ENCODE data around the gene KLHL2. TPM values are rescaled to one million over a fixed set of nuclear protein-coding genes. Genes with fewer than 3 reads are reported as not detected.

KLHL2 gene
- total RNA-seq, 2 donors from 2014 or later, result 11.6 to 16.0 TPM

GRCh38 chr4:165331823-165332222 lies 124.5 kb downstream of the KLHL2 start:
- Histone ChIP-seq H3K9me3 (ENCODE audit: control insufficient read depth, low read length) (no peaks in the 10 kb centered on the region), H3K27ac (ENCODE audit: low read depth, low read length) (no peak overlapping the region), H3K36me3 (ENCODE audit: control insufficient read depth, insufficient read depth, low read length) (peaks cover 58% of the 10 kb centered on the region), H3K4me3 (ENCODE audit: low read length) (peak overlapping the region; percentile 95), H3K4me1 (ENCODE audit: control insufficient read depth, insufficient read depth, low read length) (peaks cover 5% of the 10 kb centered on the region), H3K27me3 (ENCODE audit: control insufficient read depth, insufficient read depth, low read length, poor library complexity, severe bottlenecking) (no peaks in the 10 kb centered on the region), H3K9ac (ENCODE audit: extremely low read depth, low read length, poor library complexity, severe bottlenecking) (no peak overlapping the region)
- H3K4me3 Mint-ChIP-seq, result no peak overlapping the region
- H3K27me3 Mint-ChIP-seq (ENCODE audit: insufficient read depth), result no peaks in the 10 kb centered on the region
- no peak for TF ChIP-seq CTCF (conservative IDR thresholded peaks at IDR 0.05)
- no peaks in the 10 kb centered on the region for H3K9me3 Mint-ChIP-seq
- WGBS, 2 experiments (ENCODE audit: insufficient coverage in 1 of 2, insufficient read length in 1 of 2), result 20 to 70% methylated on average over 2 to 10 of the region's 10 CpGs
- peaks cover 30% of the 10 kb centered on the region for H3K36me3 Mint-ChIP-seq (ENCODE audit: low read depth)
- peak; percentile 54 for DNase-seq
- H3K4me1 Mint-ChIP-seq, result peaks cover 40% of the 10 kb centered on the region
- no peak overlapping the region for H3K27ac Mint-ChIP-seq

DNA sequence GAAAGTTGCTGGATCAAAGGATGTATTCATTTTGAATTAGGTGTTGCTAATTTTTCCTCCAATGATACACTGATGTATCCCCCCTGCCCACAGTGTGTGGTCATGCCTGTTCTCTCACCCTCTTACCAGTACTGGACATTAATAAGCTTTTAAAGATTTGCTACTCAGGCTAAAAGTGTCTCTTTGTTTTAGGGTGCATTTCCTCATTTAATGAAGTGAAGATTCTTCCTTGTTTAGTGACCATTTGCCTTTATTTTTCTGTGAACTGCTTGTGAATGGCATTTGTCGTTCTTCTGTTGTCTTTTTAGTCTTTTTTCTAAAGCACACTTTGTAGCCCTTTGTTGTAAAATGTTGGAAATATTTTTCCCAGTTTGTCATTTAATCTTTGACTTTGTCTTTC lies 125.1 kb downstream of the KLHL2 start:
- no peak overlapping the region for H3K27ac ChIP-seq (ENCODE audit: low read depth, low read length)
- peaks cover 40% of the 10 kb centered on the region for H3K4me1 Mint-ChIP-seq
- H3K36me3 ChIP-seq (ENCODE audit: control insufficient read depth, insufficient read depth, low read length), result peaks cover 65% of the 10 kb centered on the region
- H3K9ac ChIP-seq (ENCODE audit: extremely low read depth, low read length, poor library complexity, severe bottlenecking), result no peak overlapping the region
- H3K27ac Mint-ChIP-seq, result peak overlapping the region; percentile 13
- H3K27me3 ChIP-seq (ENCODE audit: control insufficient read depth, insufficient read depth, low read length, poor library complexity, severe bottlenecking), result no peaks in the 10 kb centered on the region
- no peaks in the 10 kb centered on the region for H3K27me3 Mint-ChIP-seq (ENCODE audit: insufficient read depth)
- H3K4me3 Mint-ChIP-seq, result no peak overlapping the region
- WGBS, 2 experiments (ENCODE audit: insufficient coverage in 1 of 2, insufficient read length in 1 of 2), result 89% methylated on average over 1 of the region's 1 CpG; no CpG with 5 or more reads in 1 of the 2 experiments
- peaks cover 5% of the 10 kb centered on the region for H3K4me1 ChIP-seq (ENCODE audit: control insufficient read depth, insufficient read depth, low read length)
- no peak for TF ChIP-seq CTCF (conservative IDR thresholded peaks at IDR 0.05)
- DNase-seq, result no peak
- H3K4me3 ChIP-seq (ENCODE audit: low read length), result peak overlapping the region; percentile 95
- H3K36me3 Mint-ChIP-seq (ENCODE audit: low read depth), result peaks cover 35% of the 10 kb centered on the region
- H3K9me3 Mint-ChIP-seq, result no peaks in the 10 kb centered on the region
- H3K9me3 ChIP-seq (ENCODE audit: control insufficient read depth, low read length), result no peaks in the 10 kb centered on the region

- no peak for TF ChIP-seq CTCF (conservative IDR thresholded peaks at IDR 0.05)
- Histone ChIP-seq H3K9me3 (ENCODE audit: control insufficient read depth, low read length) (no peaks in the 10 kb centered on the region), H3K27ac (ENCODE audit: low read depth, low read length) (no peak overlapping the region), H3K27me3 (ENCODE audit: control insufficient read depth, insufficient read depth, low read length, poor library complexity, severe bottlenecking) (no peaks in the 10 kb centered on the region), H3K36me3 (ENCODE audit: control insufficient read depth, insufficient read depth, low read length) (peaks cover 88% of the 10 kb centered on the region), H3K4me3 (ENCODE audit: low read length) (peak overlapping the region; percentile 25), H3K9ac (ENCODE audit: extremely low read depth, low read length, poor library complexity, severe bottlenecking) (no peak overlapping the region), H3K4me1 (ENCODE audit: control insufficient read depth, insufficient read depth, low read length) (peaks cover 5% of the 10 kb centered on the region)
- 87 to 90% methylated on average over 3 of the region's 3 CpGs for WGBS, 2 experiments (ENCODE audit: insufficient coverage in 1 of 2, insufficient read length in 1 of 2)
- Mint-ChIP-seq H3K4me1 (peaks cover 40% of the 10 kb centered on the region), H3K27ac (peak overlapping the region; percentile 59), H3K36me3 (ENCODE audit: low read depth) (peaks cover 49% of the 10 kb centered on the region), H3K9me3 (no peaks in the 10 kb centered on the region), H3K4me3 (no peak overlapping the region), H3K27me3 (ENCODE audit: insufficient read depth) (no peaks in the 10 kb centered on the region)
- no peak for DNase-seq
Observed at GRCh38 chr4:165335163-165335703, 127.9 kb downstream of the KLHL2 start.
